ENCODE measurements around the gene DGLUCY. TPM values are rescaled to one million over a fixed set of nuclear protein-coding genes. Genes with fewer than 3 reads are reported as not detected.

The DGLUCY gene
- polyA plus RNA-seq, 3 donors = 54.9 to 88.4 (median 66.0) TPM

DNA sequence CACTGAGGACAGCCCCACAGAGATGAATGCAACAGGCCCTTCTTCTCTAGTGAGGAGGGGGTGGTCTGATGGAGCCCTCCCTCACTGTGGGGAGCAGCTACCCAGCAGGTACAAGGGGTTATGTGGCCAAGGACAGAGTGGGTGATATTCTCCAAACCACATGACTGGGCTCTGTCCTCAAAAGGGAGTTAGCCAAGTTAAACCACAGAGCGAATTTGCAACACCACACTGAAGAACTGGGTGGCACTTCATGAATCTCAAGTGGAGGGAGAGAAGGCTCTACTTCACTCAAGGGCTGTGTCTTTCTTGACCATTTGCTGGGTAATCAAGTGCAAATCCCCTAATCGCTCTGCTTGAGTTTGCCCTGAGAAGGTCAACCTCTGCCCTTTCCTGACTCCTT is 118.2 kb downstream of the DGLUCY start:
- peak in 2 of 3 donors; percentile 7 to 40 for DNase-seq
- Mint-ChIP-seq H3K36me3 (peaks cover 29 to 33% of the 10 kb centered on the region in 2 donors), H3K4me3 (no peak overlapping the region), H3K9me3 (peaks cover 6 to 16% (median 11%) of the 10 kb centered on the region in 7 donors), H3K27ac (peak overlapping the region in 1 of 7 donors; percentile 50), H3K27me3 (ENCODE audit: low read depth in 3 of 3) (peaks cover 7 to 15% (median 10%) of the 10 kb centered on the region in 3 donors), H3K4me1 (peaks cover 53% of the 10 kb centered on the region)
- no peak overlapping the region for H3K4me2 ChIP-seq (replicated peaks; ENCODE audit: extremely low read depth, low read length, poor library complexity, severe bottlenecking)
- 74% methylated on average over 2 of the region's 2 CpGs for WGBS (ENCODE audit: insufficient coverage)
- H4K20me1 ChIP-seq (ENCODE audit: insufficient read depth, low read length) = no peaks in the 10 kb centered on the region
- H3K9me3 ChIP-seq (replicated peaks in 1 of 2; ENCODE audit: control insufficient read depth in 1 of 2, insufficient read depth in 1 of 2, low read length in 2 of 2) = peaks cover 0 to 9% of the 10 kb centered on the region in 2 donors
- H3K27ac ChIP-seq (ENCODE audit: low read depth in 1 of 2, low read length in 2 of 2) = peak overlapping the region in 1 of 2 donors; percentile 65
- H3K4me3 ChIP-seq (replicated peaks in 1 of 3; ENCODE audit: low read depth in 2 of 3, low read length in 3 of 3) = no peak overlapping the region
- H3K36me3 ChIP-seq (replicated peaks in 1 of 2; ENCODE audit: control insufficient read depth in 1 of 2, insufficient read depth in 2 of 2, low read length in 2 of 2) = peaks cover 4 to 15% of the 10 kb centered on the region in 2 donors
- H3K9ac ChIP-seq (ENCODE audit: insufficient read depth, low read length, poor library complexity, severe bottlenecking) = no peak overlapping the region
- H3K4me1 ChIP-seq (ENCODE audit: control insufficient read depth in 1 of 2, insufficient read depth in 2 of 2, low read length in 2 of 2) = peaks cover 34 to 43% of the 10 kb centered on the region in 2 donors
- no peaks in the 10 kb centered on the region for H3K79me2 ChIP-seq (ENCODE audit: insufficient read depth, low read length)
- intact Hi-C loops (cut with micrococcal nuclease) = loop anchor here in 1 of 2 donors (10.0 kb wide), 1 partner anchor 53 kb away; no protein-coding TSS in a partner anchor
- no peaks in the 10 kb centered on the region for H3K27me3 ChIP-seq (ENCODE audit: control insufficient read depth in 2 of 2, insufficient read depth in 2 of 2, low read length in 2 of 2)
- TF ChIP-seq, protein P1, sequence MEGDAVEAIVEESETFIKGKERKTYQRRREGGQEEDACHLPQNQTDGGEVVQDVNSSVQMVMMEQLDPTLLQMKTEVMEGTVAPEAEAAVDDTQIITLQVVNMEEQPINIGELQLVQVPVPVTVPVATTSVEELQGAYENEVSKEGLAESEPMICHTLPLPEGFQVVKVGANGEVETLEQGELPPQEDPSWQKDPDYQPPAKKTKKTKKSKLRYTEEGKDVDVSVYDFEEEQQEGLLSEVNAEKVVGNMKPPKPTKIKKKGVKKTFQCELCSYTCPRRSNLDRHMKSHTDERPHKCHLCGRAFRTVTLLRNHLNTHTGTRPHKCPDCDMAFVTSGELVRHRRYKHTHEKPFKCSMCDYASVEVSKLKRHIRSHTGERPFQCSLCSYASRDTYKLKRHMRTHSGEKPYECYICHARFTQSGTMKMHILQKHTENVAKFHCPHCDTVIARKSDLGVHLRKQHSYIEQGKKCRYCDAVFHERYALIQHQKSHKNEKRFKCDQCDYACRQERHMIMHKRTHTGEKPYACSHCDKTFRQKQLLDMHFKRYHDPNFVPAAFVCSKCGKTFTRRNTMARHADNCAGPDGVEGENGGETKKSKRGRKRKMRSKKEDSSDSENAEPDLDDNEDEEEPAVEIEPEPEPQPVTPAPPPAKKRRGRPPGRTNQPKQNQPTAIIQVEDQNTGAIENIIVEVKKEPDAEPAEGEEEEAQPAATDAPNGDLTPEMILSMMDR (IDR thresholded peaks at IDR 0.05) = no peak
- no peak overlapping the region for H2AFZ ChIP-seq (ENCODE audit: insufficient read depth, low read depth, low read length, poor library complexity, severe bottlenecking)

DNA sequence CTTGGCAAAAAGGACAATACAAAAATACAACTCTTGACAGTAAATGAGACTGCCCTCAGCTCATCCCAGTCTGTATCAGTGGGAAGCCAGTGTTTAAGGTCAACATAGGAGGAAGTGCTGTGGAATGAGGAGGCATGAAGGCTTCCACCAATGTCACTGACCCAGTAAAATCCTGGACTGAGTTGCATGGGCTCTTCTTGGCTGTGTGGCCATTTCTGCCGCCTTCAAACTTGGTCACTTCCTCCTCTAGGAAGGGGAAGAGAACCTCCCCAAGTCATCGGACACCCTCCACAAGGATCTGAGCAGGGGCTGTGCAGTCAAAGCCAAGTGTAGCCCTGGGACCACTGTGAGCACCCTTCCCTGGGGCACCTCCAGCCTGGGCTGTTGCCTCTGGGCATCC is 118.7 kb downstream of the DGLUCY start:
- no peak overlapping the region for H3K4me3 Mint-ChIP-seq
- no peaks in the 10 kb centered on the region for H3K27me3 ChIP-seq (ENCODE audit: control insufficient read depth in 2 of 2, insufficient read depth in 2 of 2, low read length in 2 of 2)
- peaks cover 6 to 16% (median 11%) of the 10 kb centered on the region in 7 donors for H3K9me3 Mint-ChIP-seq
- peaks cover 40 to 48% of the 10 kb centered on the region in 2 donors for H3K4me1 ChIP-seq (ENCODE audit: control insufficient read depth in 1 of 2, insufficient read depth in 2 of 2, low read length in 2 of 2)
- peaks cover 58% of the 10 kb centered on the region for H3K4me1 Mint-ChIP-seq
- H2AFZ ChIP-seq (ENCODE audit: insufficient read depth, low read depth, low read length, poor library complexity, severe bottlenecking) = no peak overlapping the region
- H3K27me3 Mint-ChIP-seq (ENCODE audit: low read depth in 3 of 3) = peaks cover 7 to 15% (median 8%) of the 10 kb centered on the region in 3 donors
- peaks cover 0 to 9% of the 10 kb centered on the region in 2 donors for H3K36me3 ChIP-seq (replicated peaks in 1 of 2; ENCODE audit: control insufficient read depth in 1 of 2, insufficient read depth in 2 of 2, low read length in 2 of 2)
- H3K27ac ChIP-seq (ENCODE audit: low read depth in 1 of 2, low read length in 2 of 2) = peak overlapping the region in 1 of 2 donors; percentile 65
- no peak overlapping the region for H3K4me2 ChIP-seq (replicated peaks; ENCODE audit: extremely low read depth, low read length, poor library complexity, severe bottlenecking)
- H3K4me3 ChIP-seq (replicated peaks in 1 of 3; ENCODE audit: low read depth in 2 of 3, low read length in 3 of 3) = no peak overlapping the region
- DNase-seq = peak; percentile 50 to 62 (median 57)
- intact Hi-C loops (cut with micrococcal nuclease) = loop anchor here in 1 of 2 donors (10.0 kb wide), 1 partner anchor 52 kb away; no protein-coding TSS in a partner anchor
- no peaks in the 10 kb centered on the region for H3K79me2 ChIP-seq (ENCODE audit: insufficient read depth, low read length)
- H4K20me1 ChIP-seq (ENCODE audit: insufficient read depth, low read length) = no peaks in the 10 kb centered on the region
- peak overlapping the region in 1 of 7 donors; percentile 6 for H3K27ac Mint-ChIP-seq
- H3K9ac ChIP-seq (ENCODE audit: insufficient read depth, low read length, poor library complexity, severe bottlenecking) = no peak overlapping the region
- WGBS (ENCODE audit: insufficient coverage) = 0% methylated on average over 1 of the region's 2 CpGs
- H3K9me3 ChIP-seq (replicated peaks in 1 of 2; ENCODE audit: control insufficient read depth in 1 of 2, insufficient read depth in 1 of 2, low read length in 2 of 2) = peaks cover 0 to 9% of the 10 kb centered on the region in 2 donors
- H3K36me3 Mint-ChIP-seq = peaks cover 23 to 28% of the 10 kb centered on the region in 2 donors
- TF ChIP-seq, protein P1 (IDR thresholded peaks at IDR 0.05) = no peak
